ENCODE data around the gene BMP6. TPM values are rescaled to one million over a fixed set of nuclear protein-coding genes. Genes with fewer than 3 reads are reported as not detected.

The BMP6 gene
- total and polyA plus RNA-seq, 2 of the 4 experiments (the other 2 are of a cell fraction) = 0.18 to 0.19 TPM

DNA sequence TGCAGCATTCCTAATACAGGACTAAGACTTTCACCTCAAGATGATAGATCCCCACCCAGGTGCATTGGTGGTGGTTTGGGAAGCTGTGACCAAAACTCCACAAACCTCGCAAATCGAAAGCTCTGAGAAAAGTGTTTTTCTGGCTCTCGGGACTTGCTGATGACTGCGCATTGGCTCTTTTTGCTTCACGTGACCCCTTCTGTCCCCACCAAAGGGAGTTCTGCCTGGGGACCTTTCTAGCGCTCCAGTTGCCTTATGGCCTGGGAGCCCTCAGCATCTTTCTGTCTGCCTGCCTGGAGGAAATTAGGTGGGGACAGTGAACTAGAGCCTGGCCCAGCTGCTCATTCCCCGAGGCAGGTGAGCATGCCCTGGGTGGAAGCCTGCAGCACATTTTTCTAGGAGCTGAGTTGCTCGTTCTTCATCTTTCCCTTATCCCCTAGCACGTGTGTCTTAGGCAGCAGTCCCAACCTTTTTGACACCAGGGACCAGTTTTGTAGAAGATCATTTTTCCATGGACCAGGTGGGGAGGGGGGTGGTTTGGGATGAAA is 94.5 kb downstream of the BMP6 start:
- no peak overlapping the region for H3K56ac ChIP-seq (ENCODE audit: extremely low read depth, insufficient read depth, low read length)
- H2AFZ ChIP-seq (replicated peaks; ENCODE audit: low read length, poor library complexity) = no peak overlapping the region
- no peaks in the 10 kb centered on the region for H3K36me3 ChIP-seq (ENCODE audit: control insufficient read depth, insufficient read depth, low read length)
- H2AK5ac ChIP-seq (ENCODE audit: low read depth, low read length) = no peak overlapping the region
- ChIA-PET POLR2A (ENCODE audit: unreplicated experiment) (no interaction called here), CTCF (no interaction called here)
- H2BK20ac ChIP-seq (ENCODE audit: low read depth, low read length) = no peak overlapping the region
- 94% methylated on average over 3 of the region's 9 CpGs; no CpG with 5 or more reads in 1 of the 2 experiments for WGBS, 2 experiments (ENCODE audit: extremely low coverage in 2 of 2, insufficient read length in 1 of 2)
- no peak overlapping the region for H3K4me2 ChIP-seq (ENCODE audit: low read depth, low read length)
- no peak overlapping the region for H3K14ac ChIP-seq (replicated peaks; ENCODE audit: low read depth, low read length)
- no peaks in the 10 kb centered on the region; the same call in 1 of the 2 replicates for H4K20me1 ChIP-seq (ENCODE audit: insufficient read depth, low read length)
- TF ChIP-seq FOS (IDR thresholded peaks at IDR 0.05; ENCODE audit: low read depth, low read length) (no peak), CHD1 (IDR thresholded peaks at IDR 0.05; ENCODE audit: low read depth, low read length) (no peak), NFE2L2 (IDR thresholded peaks at IDR 0.05; ENCODE audit: low read depth, low read length) (no peak), ELK1 (IDR thresholded peaks at IDR 0.05; ENCODE audit: borderline replicate concordance, low read depth, low read length) (no peak), USF2 (IDR thresholded peaks at IDR 0.05; ENCODE audit: low read depth, low read length) (no peak), MAZ (IDR thresholded peaks at IDR 0.05; ENCODE audit: borderline replicate concordance, low read depth, low read length) (no peak), MAFK (IDR thresholded peaks at IDR 0.05; ENCODE audit: low read depth, low read length) (no peak), SMC3 (IDR thresholded peaks at IDR 0.05; ENCODE audit: low read depth, low read length) (no peak), POLR2A (IDR thresholded peaks at IDR 0.05; ENCODE audit: low read depth, low read length) (no peak), BHLHE40 (IDR thresholded peaks at IDR 0.05; ENCODE audit: low read depth, low read length) (no peak), RCOR1 (IDR thresholded peaks at IDR 0.05; ENCODE audit: insufficient replicate concordance, low read length) (no peak), CEBPB (IDR thresholded peaks at IDR 0.05; ENCODE audit: low read depth, low read length) (no peak), MXI1 (IDR thresholded peaks at IDR 0.05; ENCODE audit: borderline replicate concordance, low read depth, low read length) (no peak), RFX5 (IDR thresholded peaks at IDR 0.05; ENCODE audit: low read depth, low read length) (no peak), RAD21 (IDR thresholded peaks at IDR 0.05; ENCODE audit: low read length) (no peak)
- TF ChIP-seq, protein P1, sequence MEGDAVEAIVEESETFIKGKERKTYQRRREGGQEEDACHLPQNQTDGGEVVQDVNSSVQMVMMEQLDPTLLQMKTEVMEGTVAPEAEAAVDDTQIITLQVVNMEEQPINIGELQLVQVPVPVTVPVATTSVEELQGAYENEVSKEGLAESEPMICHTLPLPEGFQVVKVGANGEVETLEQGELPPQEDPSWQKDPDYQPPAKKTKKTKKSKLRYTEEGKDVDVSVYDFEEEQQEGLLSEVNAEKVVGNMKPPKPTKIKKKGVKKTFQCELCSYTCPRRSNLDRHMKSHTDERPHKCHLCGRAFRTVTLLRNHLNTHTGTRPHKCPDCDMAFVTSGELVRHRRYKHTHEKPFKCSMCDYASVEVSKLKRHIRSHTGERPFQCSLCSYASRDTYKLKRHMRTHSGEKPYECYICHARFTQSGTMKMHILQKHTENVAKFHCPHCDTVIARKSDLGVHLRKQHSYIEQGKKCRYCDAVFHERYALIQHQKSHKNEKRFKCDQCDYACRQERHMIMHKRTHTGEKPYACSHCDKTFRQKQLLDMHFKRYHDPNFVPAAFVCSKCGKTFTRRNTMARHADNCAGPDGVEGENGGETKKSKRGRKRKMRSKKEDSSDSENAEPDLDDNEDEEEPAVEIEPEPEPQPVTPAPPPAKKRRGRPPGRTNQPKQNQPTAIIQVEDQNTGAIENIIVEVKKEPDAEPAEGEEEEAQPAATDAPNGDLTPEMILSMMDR (conservative IDR thresholded peaks at IDR 0.05; ENCODE audit: low read depth, low read length) = no peak
- H3K9me3 ChIP-seq (ENCODE audit: control insufficient read depth, insufficient read depth, low read length) = no peaks in the 10 kb centered on the region
- dilution Hi-C loops (cut with HindIII; ENCODE audit: low sequenced_read_pairs, unreplicated experiment) = no loop called here
- H3K4ac ChIP-seq (ENCODE audit: low read depth, low read length) = no peak overlapping the region
- no peak overlapping the region for H2BK15ac ChIP-seq (ENCODE audit: low read depth, low read length)
- intact Hi-C loops (cut with micrococcal nuclease) = no loop called here
- H3K4me3 ChIP-seq (ENCODE audit: insufficient read depth, low read depth, low read length) = no peak overlapping the region
- no peak overlapping the region for H3K9ac ChIP-seq (ENCODE audit: low read depth, low read length)
- no peak overlapping the region for H2BK120ac ChIP-seq (ENCODE audit: low read depth, low read length)
- H2AK9ac ChIP-seq (replicated peaks; ENCODE audit: low read depth, low read length, poor library complexity) = no peak overlapping the region
- H4K8ac ChIP-seq (ENCODE audit: low read depth in 2 of 2, low read length in 2 of 2) = no peak overlapping the region
- no peak overlapping the region for H3K18ac ChIP-seq (ENCODE audit: low read depth, low read length)
- BruUV-seq (replicated peaks) = no TSS peak
- DNase-seq = no peak
- no peaks in the 10 kb centered on the region; the same call in 1 of the 2 replicates for H3K9me1 ChIP-seq (ENCODE audit: insufficient read depth, low read length)
- no peak overlapping the region for H2BK5ac ChIP-seq (ENCODE audit: low read depth, low read length, poor library complexity, severe bottlenecking)
- H4K5ac ChIP-seq (ENCODE audit: low read depth, low read length) = no peak overlapping the region; the same call in 1 of the 2 replicates
- no peak overlapping the region for H3K23ac ChIP-seq (ENCODE audit: low read depth, low read length)
- no peak overlapping the region for H4K91ac ChIP-seq (ENCODE audit: insufficient read depth, low read depth, low read length)
- H3K79me1 ChIP-seq (ENCODE audit: low read depth in 1 of 2, low read length in 2 of 2) = no peaks in the 10 kb centered on the region
- in situ Hi-C loops (cut with MboI; ENCODE audit: low sequenced_read_pairs) = no loop called here
- ATAC-seq (ENCODE audit: low read depth) = no peak
- H3K27me3 ChIP-seq (ENCODE audit: control insufficient read depth, insufficient read depth, low read length) = no peaks in the 10 kb centered on the region
- no peak overlapping the region for H3K27ac ChIP-seq (ENCODE audit: insufficient read depth, low read length)
- H3K4me1 ChIP-seq (ENCODE audit: control insufficient read depth, insufficient read depth, low read length) = peaks cover 6% of the 10 kb centered on the region; the same call in 1 of the 2 replicates
